Activated T-cell treated with anti-CD3 and anti-CD28 coated beads, Interleukin-2, amount 50 U/mL, for 4 hours (primary cell): ENCODE results near the gene UNC119. TPM values are rescaled to one million over a fixed set of nuclear protein-coding genes. Genes with fewer than 3 reads are reported as not detected.

Source experiments
- ATAC-seq, 2 donors: fragments of 200-7000 bp; cut with Tn5 transposase; one replicate each; pipeline ENCODE4 v1.10.0; 2021
- DNase-seq: peaks from one replicate; pipeline ENCODE4 v3.0.0-alpha.2; 2020
- H3K27me3 Mint-ChIP-seq: one replicate; pipeline ENCODE4 v1.8.0; 2021; ENCODE audit warnings: low read depth, mixed read lengths
- H3K36me3 Mint-ChIP-seq: one replicate; pipeline ENCODE4 v1.8.0; 2022; ENCODE audit warnings: mixed read lengths; ENCODE audit not compliant: insufficient read depth
- H3K4me1 Mint-ChIP-seq: one replicate; pipeline ENCODE4 v1.8.0; 2021; ENCODE audit warnings: low read depth, mixed read lengths
- H3K4me3 Mint-ChIP-seq: one replicate; pipeline ENCODE4 v1.8.0; 2021; ENCODE audit warnings: mild to moderate bottlenecking, moderate library complexity, mixed read lengths
- H3K9me3 Mint-ChIP-seq: one replicate; pipeline ENCODE4 v1.8.0; 2021; ENCODE audit warnings: mixed read lengths
- total RNA-seq, 3 donors: library from RNA; stranded (reverse); gene quantifications; one replicate each; pipeline ENCODE4 v1.2.1, GENCODE V29; 2021

Gene UNC119
- total RNA-seq, 3 donors from 2014 or later, result 21.7 to 26.0 (median 21.8) TPM

- Mint-ChIP-seq H3K4me1 (no peaks in the 10 kb centered on the region), H3K4me3 (no peak overlapping the region), H3K27me3 (peaks cover 1% of the 10 kb centered on the region), H3K36me3 (no peaks in the 10 kb centered on the region), H3K9me3 (no peaks in the 10 kb centered on the region)
- ATAC-seq, result no peak
- DNase-seq, result no peak
Observed at GRCh38 chr17:28497931-28498330, 54.5 kb downstream of the UNC119 start.

Other genes with a start within 250 kb of the UNC119 start
- gene TMEM97, start 233.4 kb downstream of the UNC119 start, total RNA-seq, result 10 to 100 TPM; 41.3 to 55.1 (median 44.8) TPM
- gene IFT20, start 217.2 kb downstream of the UNC119 start, total RNA-seq, result 10 to 100 TPM; 18.1 to 22.1 (median 19.4) TPM
- gene TNFAIP1, start 216.9 kb downstream of the UNC119 start, total RNA-seq, result 10 to 100 TPM; 19.5 to 24.2 (median 23.1) TPM
- 100 to 1,000 TPM; 141 to 168 (median 150) TPM for gene POLDIP2, start 195.1 kb downstream of the UNC119 start, total RNA-seq
- not detected for gene SEBOX, start 187.4 kb downstream of the UNC119 start, total RNA-seq
- 1 to 10 TPM in 1 of 3 donors, under 1 TPM in 2; 0.60 to 1.1 (median 0.94) TPM for gene VTN, start 182.3 kb downstream of the UNC119 start, total RNA-seq
- 10 to 100 TPM; 28.5 to 30.9 (median 29.2) TPM for gene SARM1, start 180.9 kb downstream of the UNC119 start, total RNA-seq
- gene SLC46A1, start 146.4 kb downstream of the UNC119 start, total RNA-seq, result 1 to 10 TPM; 4.8 to 5.3 (median 4.9) TPM
- gene SLC13A2, start 79.0 kb downstream of the UNC119 start, total RNA-seq, result not detected
- not detected for gene FOXN1, start 46.3 kb downstream of the UNC119 start, total RNA-seq
- 10 to 100 TPM; 47.0 to 49.9 (median 48.3) TPM for gene PIGS, start 18.9 kb upstream of the UNC119 start, total RNA-seq
- 10 to 100 TPM; 12.4 to 18.4 (median 16.5) TPM for gene ALDOC, start 24.3 kb upstream of the UNC119 start, total RNA-seq
- 10 to 100 TPM; 23.8 to 30.4 (median 30.1) TPM for gene SPAG5, start 46.4 kb upstream of the UNC119 start, total RNA-seq
- gene RSKR, start 61.6 kb upstream of the UNC119 start, total RNA-seq, result 10 to 100 TPM; 24.6 to 25.3 (median 24.7) TPM
- 100 to 1,000 TPM; 167 to 201 (median 183) TPM for gene BLTP2, start 92.5 kb upstream of the UNC119 start, total RNA-seq
- gene SDF2, start 109.3 kb upstream of the UNC119 start, total RNA-seq, result 10 to 100 TPM; 42.8 to 46.6 (median 45.4) TPM
- 100 to 1,000 TPM in 1 of 3 donors, 10 to 100 TPM in 2; 88.5 to 105 (median 98.3) TPM for gene SUPT6H, start 109.6 kb upstream of the UNC119 start, total RNA-seq
- gene PROCA1, start 159.3 kb upstream of the UNC119 start, total RNA-seq, result 1 to 10 TPM in 2 of 3 donors, under 1 TPM in 1; 0.83 to 1.2 (median 1.1) TPM
- 100 to 1,000 TPM in 1 of 3 donors, 10 to 100 TPM in 2; 11.3 to 100 (median 14.1) TPM for gene RAB34, start 165.2 kb upstream of the UNC119 start, total RNA-seq
- 1,000 to 10,000 TPM; 2,218 to 2,392 (median 2,312) TPM for gene RPL23A, start 167.4 kb upstream of the UNC119 start, total RNA-seq
- gene TLCD1, start 173.6 kb upstream of the UNC119 start, total RNA-seq, result 10 to 100 TPM; 20.8 to 28.5 (median 23.8) TPM
- 1 to 10 TPM; 5.8 to 7.7 (median 7.6) TPM for gene NEK8, start 176.2 kb upstream of the UNC119 start, total RNA-seq
- 100 to 1,000 TPM; 221 to 247 (median 229) TPM for gene TRAF4, start 191.4 kb upstream of the UNC119 start, total RNA-seq